GM20431 (cell line): ENCODE results near the gene SLIT2.

Experiments used
- in situ Hi-C: fragments of 300-500 bp; cut with MseI, MboI; formaldehyde crosslinking; loops from one replicate; pipeline ENCODE4 v1.15.0; 2020; ENCODE audit warnings: low sequenced_read_pairs; ENCODE audit not compliant: unreplicated experiment

SLIT2 gene

DNA sequence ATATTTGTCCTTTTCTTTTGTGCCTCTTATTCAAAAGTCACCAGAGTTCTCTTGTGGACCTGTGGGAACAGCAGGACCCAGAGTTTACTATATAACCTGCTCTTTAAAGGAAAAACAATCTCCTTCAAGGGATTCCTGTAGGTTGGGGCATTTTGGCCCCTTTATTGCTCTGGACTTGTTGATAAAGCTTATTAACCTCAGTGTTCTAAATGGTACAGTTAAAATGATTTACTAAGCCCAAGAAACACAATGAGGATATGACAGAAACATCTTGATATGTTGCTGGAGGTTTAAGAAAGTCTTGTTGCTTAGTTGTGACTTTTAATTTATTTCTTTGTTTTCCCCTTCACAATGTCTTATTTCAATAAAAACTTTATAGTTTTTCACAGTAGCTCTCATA lies 46.8 kb downstream of the SLIT2 start:
- in situ Hi-C loops, result no loop called here

DNA sequence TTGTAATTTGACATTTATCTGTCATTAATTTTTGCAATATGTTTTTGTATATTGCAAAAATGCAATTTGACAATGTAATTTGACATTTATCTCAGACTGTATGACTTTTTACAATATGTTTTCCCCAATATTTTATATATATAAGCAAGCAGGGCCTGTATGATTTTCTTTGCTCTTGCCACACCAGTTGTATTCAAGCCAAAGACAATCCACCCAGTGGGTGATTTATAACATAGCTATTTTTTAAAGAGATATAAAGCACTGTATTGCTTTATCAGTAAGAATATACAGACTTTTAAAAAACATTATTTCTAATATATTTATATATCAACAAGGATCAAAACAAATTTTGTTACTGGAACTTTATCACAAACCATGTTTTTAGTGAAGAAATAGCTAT lies 47.3 kb downstream of the SLIT2 start:
- in situ Hi-C loops, result no loop called here

DNA sequence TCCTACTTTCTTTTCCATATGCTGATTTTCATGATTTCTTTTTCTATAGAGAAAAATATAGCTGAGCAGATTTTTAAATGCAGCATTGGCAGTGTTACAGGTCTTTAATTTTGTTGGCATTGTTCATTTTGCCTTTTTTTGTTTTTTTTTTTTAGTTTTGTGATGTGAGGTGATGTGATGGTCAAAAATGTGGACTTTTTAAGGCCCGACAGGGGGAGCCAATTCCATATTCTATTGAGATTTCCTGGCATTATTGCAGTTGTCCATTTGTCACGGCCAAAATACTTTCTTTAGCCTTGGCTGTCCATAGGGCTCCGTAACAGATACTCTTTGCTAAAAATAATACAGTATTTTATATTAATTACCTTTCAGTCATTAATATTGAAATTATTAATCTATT lies 47.8 kb downstream of the SLIT2 start:
- in situ Hi-C loops, result no loop called here

DNA sequence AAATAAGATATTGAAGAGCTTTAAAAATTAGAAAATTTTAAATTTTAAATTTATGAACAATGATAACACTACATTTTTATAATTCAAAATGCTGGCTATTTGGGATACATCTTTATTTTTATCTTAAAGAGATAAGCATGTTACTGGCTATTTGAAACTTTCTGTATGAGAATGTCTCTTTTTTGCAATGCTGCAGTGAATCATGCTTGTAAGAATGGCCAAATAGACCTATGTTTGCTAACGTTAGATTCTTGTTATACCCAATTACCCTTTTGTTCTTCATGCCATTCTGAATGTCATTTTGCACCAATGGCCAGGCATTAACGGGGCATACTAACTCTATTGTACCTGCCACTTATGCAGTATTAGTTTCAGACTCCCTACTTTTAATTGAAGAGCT lies 49.5 kb downstream of the SLIT2 start:
- in situ Hi-C loops, result no loop called here
